ENCODE data around the gene MMP11.

The MMP11 gene

GRCh38 chr22:23781511-23782183 lies 9.0 kb downstream of the MMP11 start:
- DNase-seq, result no peak

GRCh38 chr22:23782252-23782651 lies 9.6 kb downstream of the MMP11 start:
- no peak for DNase-seq

DNA sequence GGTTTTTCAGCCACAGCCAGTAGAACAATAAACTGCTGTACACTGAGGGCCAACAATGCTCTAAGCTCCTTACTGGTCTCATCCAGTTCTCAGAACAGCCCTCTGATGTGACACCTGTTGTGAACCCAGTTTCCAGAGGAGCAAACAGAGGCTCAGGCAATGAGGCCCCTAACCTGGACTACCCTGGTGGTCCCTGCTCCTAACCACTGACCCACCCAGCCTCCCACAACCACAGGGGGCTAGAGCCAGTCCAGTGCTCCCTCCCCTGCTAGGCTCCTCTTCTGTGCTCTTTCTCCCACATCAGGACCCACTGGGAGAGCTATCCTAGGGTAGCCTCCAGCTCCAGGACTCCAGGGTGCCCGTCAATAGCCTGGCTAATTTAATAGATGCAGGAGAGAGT lies 10.1 kb downstream of the MMP11 start:
- DNase-seq, result no peak

- no peak for DNase-seq
Observed at GRCh38 chr22:23783265-23784150, 10.9 kb downstream of the MMP11 start.

GRCh38 chr22:23784215-23784732 lies 11.6 kb downstream of the MMP11 start:
- no peak for DNase-seq

DNA sequence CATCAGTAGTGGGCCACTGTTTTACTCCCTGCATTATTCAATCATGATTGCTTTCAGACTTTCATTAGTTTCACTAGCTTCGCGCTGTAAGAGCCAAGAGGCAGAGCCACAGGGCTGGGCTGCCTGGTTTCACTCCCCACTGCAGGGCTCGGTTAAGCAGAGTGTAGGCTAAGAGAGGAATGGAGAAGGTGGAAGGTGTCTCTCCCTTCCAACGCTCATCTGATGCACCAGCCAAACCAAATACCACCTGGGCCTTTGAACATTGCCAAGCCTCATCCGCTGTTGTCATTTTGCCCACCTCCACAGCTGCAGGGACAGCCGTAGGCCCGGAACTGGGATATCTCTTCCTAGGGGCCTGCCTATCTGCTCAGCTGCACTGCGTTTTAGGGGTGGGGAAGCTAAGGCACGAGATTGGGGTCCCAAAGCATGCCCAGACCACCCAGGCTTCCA lies 13.6 kb downstream of the MMP11 start:
- no peak for DNase-seq

DNA sequence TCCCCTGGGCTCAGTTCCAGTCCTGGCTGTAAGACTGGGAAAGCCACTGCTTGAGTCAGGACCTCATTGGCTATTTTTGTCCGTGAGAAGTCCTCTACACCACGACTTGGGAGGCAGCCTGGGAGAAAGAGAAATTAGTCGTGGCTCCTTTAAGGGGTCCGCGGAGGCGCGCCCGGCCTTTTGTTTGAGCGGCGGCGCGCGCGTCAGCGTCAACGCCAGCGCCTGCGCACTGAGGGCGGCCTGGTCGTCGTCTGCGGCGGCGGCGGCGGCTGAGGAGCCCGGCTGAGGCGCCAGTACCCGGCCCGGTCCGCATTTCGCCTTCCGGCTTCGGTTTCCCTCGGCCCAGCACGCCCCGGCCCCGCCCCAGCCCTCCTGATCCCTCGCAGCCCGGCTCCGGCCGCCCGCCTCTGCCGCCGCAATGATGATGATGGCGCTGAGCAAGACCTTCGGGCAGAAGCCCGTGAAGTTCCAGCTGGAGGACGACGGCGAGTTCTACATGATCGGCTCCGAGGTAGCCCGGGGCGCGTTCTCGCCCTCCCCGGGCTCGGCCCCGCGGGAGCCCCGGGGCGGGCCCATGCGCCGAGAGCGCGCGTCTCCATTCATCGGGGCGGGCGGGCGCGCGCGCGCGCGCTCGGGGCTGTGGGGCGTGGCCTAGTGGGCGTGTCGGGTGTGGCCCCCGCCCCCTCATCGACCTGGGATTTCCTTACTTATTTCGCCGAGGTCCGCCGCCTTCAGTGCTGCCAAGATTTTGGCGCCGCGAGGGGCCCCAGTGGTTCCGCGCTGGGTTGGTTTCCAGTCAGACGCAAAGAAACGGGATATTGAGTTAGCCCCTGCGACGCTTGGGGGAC lies 14.3 kb downstream of the MMP11 start, which contains the start of gene SMARCB1:
SMARCB1 (plus strand) TSS at position 215 of the 848 bp plus-strand sequence; CDS start at position 419, 204 bp downstream.
- DNase-seq, result peak; percentile 67 to 76

DNA sequence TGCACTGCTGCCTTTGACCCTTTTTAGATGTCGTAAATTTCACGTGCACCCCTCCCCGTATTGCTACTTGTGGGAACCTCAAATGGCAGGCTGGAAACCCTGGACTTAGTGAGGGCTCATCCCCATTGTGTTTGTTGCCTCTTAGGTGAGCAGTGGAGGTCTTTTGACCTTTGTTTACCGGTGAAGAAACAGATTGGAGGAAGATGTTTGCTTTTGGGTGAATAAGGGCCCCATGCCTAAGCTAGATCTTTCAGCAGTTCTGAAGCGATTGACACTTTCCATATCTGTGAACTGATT lies 14.9 kb downstream of the MMP11 start:
- DNase-seq, result no peak

DNA sequence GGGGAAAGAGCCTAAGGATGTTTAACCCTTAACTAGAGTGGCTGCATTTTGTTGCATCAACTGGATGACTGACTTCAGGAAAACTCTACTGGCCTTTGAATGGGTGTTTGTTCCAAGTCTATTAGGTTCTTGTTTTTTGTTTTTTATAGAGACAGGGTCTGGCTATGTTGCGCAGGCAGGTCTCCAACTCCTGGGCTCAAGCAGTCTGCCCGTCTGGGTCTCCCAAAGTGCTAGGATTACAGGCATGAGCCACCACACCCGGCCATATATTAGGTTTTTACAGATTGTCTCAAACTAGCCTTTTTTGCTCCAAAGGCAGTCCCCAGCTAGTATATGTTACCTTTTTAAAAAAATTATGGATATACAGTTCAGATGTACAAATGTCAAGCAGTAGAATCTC lies 15.3 kb downstream of the MMP11 start:
- DNase-seq, result no peak

GRCh38 chr22:23789121-23789520 lies 16.5 kb downstream of the MMP11 start:
- DNase-seq, result no peak

GRCh38 chr22:23789638-23790037 lies 17.0 kb downstream of the MMP11 start:
- peak in 1 of 2 donors; percentile 10 for DNase-seq

DNA sequence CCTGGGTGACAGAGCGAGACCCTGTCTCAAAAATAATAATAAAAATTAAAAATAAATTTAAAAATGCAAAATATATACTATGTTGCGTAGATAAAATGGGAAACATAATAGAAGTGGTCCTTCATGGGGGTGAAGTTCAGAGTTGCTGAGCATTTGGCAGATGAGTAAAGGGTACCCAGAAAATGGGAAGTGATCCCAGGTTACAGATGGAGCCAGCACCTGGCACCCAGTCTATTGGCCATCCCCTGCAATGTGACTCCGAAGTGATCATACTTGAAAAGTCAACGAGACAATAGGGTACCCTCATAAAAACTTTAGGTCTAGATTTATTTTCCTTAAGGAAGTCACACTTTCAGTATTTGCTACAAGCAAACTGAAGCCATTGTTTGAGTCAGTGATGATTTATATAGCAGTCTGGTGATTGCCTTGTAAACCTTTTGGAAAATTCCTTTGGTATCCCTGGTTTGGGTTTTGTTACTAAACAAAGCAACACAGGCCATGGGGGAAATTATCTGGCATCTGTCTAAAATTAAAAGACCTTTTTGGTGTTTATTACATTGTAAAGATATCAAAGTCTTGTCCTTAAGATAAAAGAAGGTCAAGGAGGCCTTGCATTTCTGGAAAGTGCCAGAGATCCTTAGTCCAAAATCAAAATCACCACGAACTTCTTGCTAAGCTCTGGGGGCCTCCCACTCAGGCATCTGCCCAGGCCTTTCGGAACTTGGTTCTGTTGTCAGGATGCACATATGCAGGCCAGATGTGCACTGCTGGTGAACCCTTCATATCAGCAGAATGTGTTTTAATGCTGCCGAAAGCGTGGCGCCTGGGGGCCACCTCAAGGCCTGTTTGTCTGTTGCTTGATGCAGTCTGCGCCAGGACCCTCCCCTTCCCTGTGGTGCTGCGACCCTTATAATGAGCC lies 18.4 kb downstream of the MMP11 start:
- no peak for DNase-seq

DNA sequence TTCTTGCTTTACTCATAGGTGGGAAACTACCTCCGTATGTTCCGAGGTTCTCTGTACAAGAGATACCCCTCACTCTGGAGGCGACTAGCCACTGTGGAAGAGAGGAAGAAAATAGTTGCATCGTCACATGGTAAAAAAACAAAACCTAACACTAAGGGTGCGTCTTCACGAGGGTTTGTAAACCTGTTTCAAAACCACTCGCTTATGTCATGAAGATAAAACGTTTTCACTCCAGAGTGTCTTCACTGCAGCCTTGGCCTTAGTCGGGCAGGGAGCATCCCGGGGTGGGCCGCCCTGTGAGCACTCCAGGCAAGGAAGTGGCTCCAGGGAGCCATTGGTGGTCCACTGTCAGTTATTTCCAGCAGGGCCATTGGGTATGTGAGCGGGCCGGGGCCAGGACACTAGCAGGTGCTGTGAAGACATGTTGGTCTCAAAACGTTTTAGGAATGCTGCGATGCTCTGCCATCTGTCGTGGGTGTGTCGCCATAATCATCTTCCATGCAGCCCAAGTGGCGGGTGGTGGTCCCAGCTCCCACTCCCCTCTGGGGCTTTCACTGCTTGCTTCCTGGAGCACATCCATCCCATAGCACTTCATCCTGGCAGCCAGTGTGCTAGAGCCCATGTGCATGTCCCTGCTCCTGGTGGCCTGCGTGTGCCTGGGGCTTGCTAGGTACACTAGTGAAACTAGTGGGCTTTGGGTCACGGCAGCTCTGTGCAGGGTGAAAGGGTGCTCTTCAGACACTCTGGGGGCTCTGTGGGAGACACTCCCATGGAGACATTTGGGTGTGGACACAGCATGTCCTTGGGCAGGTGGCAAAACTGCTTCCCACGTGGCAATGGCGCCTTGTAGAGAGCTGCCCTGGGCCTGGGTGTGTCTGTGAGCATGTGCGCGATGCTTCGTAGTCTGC lies 19.3 kb downstream of the MMP11 start:
- no peak for DNase-seq

DNA sequence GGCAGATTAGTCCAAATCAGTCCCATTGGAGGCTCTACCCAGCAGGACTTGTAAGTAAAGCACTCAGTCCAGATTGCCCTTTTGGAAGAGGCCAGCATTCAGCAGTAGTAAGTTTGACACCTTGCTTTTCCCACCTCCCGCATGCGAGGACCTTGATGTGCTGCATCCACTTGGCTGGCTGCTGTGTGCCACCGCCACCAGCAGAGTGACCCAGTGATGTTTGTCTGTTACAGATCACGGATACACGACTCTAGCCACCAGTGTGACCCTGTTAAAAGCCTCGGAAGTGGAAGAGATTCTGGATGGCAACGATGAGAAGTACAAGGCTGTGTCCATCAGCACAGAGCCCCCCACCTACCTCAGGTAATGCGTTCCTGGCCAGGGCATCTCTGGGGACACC lies 20.7 kb downstream of the MMP11 start:
- no peak for DNase-seq

- no peak for DNase-seq
Observed at GRCh38 chr22:23796461-23796860, 23.8 kb downstream of the MMP11 start.

DNA sequence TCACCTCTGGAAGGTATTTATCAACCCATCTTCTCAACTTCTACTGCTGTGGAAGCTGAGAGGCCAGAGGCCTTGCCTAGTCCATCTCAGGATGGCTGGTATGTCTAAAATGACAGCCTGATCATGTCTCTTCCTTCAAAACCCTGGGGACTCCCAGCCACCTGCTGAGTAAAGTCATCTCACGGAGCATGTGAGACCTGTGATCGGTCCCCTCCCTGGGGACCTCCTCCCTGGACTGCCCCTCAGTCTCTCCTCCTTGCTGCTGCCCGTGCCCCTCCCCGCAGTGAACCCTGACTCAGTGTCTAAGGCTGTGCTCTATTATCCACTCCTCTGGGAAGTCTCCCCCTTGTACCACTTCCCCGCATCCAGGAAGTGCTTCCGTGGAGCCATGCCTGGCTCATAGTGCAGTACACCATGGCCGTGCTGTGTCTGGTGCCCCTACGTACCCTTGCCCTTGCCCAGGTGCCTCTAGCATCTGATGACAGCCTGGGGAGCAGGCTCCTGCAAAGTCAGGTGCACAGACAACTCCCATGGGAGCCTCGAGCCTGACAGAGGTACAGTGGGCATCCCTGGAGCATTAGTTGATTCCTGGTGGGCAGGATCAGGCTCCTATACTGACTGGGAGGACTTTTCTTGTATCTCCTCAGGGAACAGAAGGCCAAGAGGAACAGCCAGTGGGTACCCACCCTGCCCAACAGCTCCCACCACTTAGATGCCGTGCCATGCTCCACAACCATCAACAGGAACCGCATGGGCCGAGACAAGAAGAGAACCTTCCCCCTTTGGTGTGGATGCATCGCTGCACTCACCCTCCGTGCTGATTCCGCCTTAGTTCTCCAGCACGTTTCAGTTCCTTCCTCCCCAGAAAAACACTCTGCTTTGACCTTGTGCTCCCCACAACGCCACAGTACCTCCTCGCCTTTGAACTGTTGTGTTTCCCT lies 27.9 kb downstream of the MMP11 start:
- DNase-seq, result no peak

- no peak for DNase-seq
Observed at GRCh38 chr22:23801238-23801821, 28.7 kb downstream of the MMP11 start.

DNA sequence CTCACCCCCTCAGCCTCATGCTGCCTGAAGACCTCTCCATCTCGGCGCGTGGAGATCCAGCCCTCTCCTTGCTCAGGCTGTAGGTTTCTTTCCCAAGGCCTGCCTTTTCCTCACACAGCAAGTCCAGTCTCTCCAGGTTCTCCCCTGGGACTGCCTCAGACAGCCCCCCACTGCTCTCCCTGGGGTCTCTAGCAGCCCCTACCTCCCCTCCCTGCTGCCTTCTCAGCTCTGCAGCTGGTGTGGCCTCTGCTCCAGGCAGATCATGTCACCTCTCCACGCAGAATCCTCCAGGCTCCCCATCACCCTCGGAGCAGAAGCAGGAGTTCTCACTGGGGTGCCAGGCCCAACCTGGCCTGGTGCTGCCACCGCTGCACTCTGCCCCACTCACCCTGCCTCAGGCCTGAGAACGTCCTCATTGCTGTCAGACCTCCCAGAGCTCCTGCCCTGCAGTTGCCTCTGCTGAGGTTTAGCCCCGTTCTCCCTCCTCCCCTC lies 29.3 kb downstream of the MMP11 start:
- no peak for DNase-seq
